GM11168 (cell line): ENCODE results near the gene LITAF.

ENCODE experiments used
- in situ Hi-C: fragments of 300-500 bp; cut with MboI; formaldehyde crosslinking; loops from one replicate; pipeline ENCODE4 v1.12.0; 2022; ENCODE audit warnings: low sequenced_read_pairs; ENCODE audit not compliant: unreplicated experiment

The LITAF gene

DNA sequence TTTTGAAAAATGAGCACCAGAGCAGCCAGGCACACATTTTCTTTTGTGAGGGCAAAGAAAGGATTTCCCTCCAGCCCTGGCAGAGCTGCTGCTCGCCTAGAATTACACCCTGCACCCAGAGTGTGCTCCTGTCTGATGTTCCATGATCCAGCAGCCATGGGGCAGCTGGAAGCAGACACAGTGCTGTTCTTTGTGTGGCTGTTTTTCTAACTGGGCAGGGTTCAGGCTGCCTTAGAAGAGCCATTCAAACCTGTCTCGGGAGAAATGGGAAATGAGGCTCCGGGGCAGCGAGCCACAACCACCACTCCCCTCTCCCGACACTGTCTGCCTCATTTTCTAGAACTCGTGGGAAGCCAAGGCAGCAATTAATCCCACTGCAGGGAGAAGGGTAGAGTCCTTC lies 28.9 kb downstream of the LITAF start:
- in situ Hi-C loops, result no loop called here

- in situ Hi-C loops, result no loop called here
Measured at GRCh38 chr16:11556945-11557720, 29.6 kb downstream of the LITAF start.

GRCh38 chr16:11556214-11556819 lies 30.4 kb downstream of the LITAF start:
- in situ Hi-C loops, result no loop called here

DNA sequence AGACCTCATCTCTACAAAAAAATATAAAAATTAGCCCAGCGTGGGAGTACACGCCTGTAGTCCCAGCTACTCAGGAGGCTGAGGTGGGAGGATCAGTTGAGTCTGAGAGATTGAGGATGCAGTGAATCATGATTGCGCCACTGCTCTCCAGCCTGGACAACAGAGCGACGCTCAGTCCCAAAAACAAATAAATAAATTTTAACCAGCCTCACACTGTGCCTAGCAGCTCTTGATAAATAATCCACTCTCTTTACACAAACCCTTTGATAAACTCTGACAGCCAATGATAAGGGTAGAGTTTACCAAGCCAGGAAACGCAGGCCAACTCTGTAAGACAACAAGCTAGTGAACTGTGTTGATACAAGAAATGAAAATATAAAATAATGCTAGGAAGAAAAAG lies 32.7 kb downstream of the LITAF start:
- in situ Hi-C loops, result no loop called here

- in situ Hi-C loops, result no loop called here
Measured at GRCh38 chr16:11553371-11553770, 33.3 kb downstream of the LITAF start.

DNA sequence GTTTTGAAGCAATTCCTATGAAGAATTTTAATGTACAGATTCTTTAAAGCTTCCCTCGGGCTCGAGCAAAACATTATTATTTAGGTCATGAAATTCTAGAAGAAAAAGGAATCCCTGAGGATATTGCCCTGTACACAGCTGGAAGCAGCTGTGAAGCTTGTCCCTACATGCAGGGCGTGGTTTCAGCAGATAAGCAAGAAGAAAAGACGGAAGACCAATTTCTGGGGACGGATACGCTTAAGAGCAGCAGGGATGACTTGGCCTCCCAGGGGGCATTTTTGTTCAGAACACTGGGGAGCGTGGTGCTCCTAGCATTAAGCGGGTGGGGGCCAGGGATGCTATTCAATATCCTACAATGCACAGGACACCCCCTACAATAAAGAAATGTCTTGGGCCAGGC lies 34.3 kb downstream of the LITAF start:
- in situ Hi-C loops, result no loop called here

DNA sequence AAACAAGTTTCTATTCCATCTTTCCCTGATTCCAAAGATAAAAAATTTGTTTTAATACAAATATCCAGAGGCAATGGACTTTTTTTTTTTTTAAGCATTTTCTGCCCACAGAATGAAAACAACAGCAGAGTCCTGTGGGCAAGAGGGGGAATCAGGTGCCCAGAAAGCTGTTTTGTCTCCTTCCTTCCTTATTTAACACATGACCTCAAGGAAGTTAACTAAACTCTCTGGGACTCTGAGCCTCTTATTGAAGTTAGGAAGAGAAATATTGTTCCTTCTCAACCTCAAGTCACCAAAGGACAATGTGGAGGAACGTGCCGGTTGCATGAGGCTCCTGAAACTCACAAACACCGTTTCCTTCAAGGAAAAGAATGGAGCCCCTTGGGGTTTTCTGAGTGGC lies 34.9 kb downstream of the LITAF start:
- in situ Hi-C loops, result no loop called here

DNA sequence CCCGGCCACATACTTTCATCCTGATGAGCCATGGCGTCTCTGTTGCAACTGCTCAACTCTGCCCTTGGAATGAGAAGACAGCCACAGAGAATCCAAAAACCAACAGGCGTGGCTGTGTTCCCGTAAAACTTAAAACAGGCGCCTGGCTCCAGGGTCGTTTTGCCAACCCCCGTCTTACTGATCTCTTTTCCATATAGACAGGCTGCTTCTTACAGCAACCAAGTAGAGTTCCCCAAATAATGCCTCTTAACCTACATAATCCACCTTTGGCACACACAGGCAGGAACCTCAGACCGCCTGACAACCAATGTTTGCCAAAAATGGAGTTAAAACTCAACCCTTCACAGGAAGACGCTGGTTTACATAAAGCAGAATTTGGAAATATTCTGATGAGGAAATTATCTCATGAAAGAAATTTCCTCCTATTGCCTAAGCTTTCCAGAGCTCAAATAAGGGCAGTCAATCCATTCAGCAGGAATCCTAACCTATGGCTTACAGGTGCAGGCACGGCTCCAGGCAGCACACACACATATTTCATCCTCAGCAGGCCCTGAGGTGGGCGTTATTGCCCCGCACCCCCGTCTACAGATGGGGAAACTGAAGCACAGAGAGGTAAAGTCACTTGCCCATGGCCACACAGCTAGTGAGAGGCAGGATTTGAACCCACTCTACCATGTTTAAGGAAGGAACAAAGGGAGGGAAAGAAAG lies 35.8 kb downstream of the LITAF start:
- in situ Hi-C loops, result no loop called here

DNA sequence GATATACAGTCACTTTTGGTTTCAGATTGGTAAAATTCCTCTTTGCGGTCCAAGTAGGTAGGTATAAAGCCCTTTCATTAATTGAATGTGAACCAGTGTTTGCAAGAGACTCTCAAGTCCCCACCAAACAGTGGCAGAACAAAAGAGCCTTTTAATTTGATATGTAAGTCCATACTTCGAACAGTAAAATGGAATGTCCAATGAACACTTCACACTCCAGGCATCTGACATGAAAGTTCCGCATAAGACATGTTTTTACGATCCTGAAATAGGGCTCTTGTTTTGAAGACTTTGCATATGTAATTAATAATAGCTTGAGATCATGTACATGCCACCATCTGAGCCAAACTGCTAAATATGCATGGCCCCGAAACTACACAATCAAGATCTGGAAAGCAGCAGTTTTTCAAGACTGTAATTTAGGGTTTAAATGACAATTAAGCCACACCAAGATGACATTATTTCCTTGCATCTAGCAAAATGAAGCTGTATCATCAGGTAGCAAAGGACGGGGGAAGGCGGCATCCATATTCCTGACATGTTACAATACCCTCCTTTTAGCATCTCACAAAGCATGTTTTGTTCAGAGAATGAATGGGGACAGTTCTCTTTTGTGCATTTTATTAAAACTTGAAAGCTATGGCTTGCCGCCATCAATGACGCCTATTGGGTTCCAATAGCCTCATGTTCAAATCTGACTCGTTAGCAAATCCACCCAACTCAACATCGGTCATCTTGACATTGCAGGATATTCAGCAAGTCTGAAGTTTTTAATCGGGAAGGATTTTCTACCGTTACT lies 39.4 kb downstream of the LITAF start:
- in situ Hi-C loops, result loop anchor here (25.0 kb wide), 1 partner anchor 265 kb away; no protein-coding TSS in a partner anchor

DNA sequence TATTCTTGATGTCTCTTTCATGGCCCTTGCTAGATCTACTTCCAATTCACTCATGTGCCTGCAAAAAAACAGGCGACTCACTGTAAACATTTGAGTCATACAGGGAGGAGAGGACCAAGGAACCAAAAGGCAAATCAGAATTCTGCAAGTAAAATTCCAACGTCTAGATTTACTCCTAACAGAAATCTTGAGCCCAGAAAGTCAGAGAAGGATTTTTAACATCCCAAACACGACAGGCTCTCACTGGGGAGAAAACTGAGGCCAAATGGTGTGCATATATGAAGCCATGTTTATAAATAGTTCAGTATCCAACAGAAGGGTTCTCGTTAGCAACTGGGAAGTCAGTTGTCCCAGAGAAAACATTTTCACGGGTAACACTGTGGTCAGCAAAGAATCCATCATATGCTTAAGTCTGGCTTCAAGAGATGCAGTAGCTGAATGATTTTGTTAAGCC lies 40.1 kb downstream of the LITAF start:
- in situ Hi-C loops, result loop anchor here (25.0 kb wide), 1 partner anchor 266 kb away; no protein-coding TSS in a partner anchor

GRCh38 chr16:11543661-11544393 lies 42.9 kb downstream of the LITAF start:
- in situ Hi-C loops, result loop anchor here (25.0 kb wide), 1 partner anchor 268 kb away; no protein-coding TSS in a partner anchor

GRCh38 chr16:11542069-11542744 lies 44.5 kb downstream of the LITAF start:
- in situ Hi-C loops, result loop anchor here (25.0 kb wide), 1 partner anchor 270 kb away; no protein-coding TSS in a partner anchor

DNA sequence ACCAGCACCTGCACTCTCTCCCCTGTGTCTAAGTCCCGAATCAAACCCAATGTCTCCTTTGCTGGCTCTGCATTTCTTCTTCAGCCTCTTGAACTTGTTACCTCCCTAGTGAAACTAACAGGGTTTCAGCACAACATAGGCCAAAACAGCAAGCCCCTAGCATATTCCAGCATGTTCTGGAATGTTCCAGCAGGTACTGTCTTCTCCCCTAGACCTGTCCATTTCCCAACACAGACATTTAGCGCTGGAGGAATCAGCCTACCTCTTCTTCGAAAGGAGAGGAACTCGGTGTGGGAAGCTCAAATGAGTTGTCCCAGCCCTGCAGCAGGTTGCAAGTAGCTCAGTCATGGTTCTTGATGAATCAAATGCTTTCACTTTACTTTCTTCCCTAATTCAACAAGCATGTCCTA lies 47.1 kb downstream of the LITAF start:
- in situ Hi-C loops, result loop anchor here (25.0 kb wide), 1 partner anchor 273 kb away; no protein-coding TSS in a partner anchor

DNA sequence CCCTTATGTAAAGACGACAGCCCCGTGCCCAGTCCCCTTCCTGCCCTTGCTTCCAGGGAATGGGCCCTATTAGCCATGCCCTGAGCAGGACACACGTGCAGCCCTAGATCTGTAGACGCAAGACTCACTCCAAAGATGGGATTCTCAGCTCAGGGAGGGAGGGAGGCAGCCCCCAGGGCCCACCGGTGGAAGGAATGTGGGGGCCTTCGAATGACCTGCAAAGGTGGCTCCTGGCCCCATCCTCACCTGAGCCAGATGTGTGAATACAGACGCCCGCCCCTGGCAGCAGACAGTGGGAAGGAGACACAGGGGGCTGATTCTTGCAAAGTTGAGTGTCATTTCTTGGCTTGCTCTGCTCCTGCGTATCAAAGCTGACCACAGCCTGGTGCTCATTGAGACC lies 47.8 kb downstream of the LITAF start:
- in situ Hi-C loops, result loop anchor here (25.0 kb wide), 1 partner anchor 273 kb away; no protein-coding TSS in a partner anchor

GRCh38 chr16:11536104-11536866 lies 50.4 kb downstream of the LITAF start:
- in situ Hi-C loops, result loop anchor here (25.0 kb wide), 1 partner anchor 276 kb away; no protein-coding TSS in a partner anchor

- in situ Hi-C loops, result loop anchor here (25.0 kb wide), 1 partner anchor 277 kb away; no protein-coding TSS in a partner anchor
Measured at GRCh38 chr16:11535494-11535893, 51.2 kb downstream of the LITAF start.

GRCh38 chr16:11534262-11534661 lies 52.5 kb downstream of the LITAF start:
- in situ Hi-C loops, result loop anchor here (25.0 kb wide), 1 partner anchor 278 kb away; no protein-coding TSS in a partner anchor

- in situ Hi-C loops, result loop anchor here (25.0 kb wide), 1 partner anchor 279 kb away; no protein-coding TSS in a partner anchor
Measured at GRCh38 chr16:11533588-11533987, 53.1 kb downstream of the LITAF start.
